Suprapubic skin (tissue), 3 donors: ENCODE results near the gene SSNA1.

Experiments used
- EP300 ChIP-seq: sonication (generic); formaldehyde crosslinking; IDR thresholded peaks from one replicate; pipeline ENCODE4 v1.6.1; 2017; ENCODE audit warnings: antibody characterized with exemption
- POLR2A ChIP-seq, 2 donors: fragments of 450-650 bp; IDR thresholded peaks; one replicate each; pipeline ENCODE4 v1.6.1; 2017; ENCODE audit warnings: antibody characterized with exemption in 2 of 2, mild to moderate bottlenecking in 2 of 2, moderate library complexity in 2 of 2
- TF ChIP-seq, protein P1 (sequence below), 2 donors: fragments of 200-600 bp in 1 of 2; fragments of 450-650 bp in 1 of 2; sonication (generic) in 1 of 2; IDR thresholded peaks; one replicate each; pipeline ENCODE4 v1.5.1; 2016 to 2019; ENCODE audit warnings: antibody characterized with exemption in 2 of 2, mild to moderate bottlenecking in 1 of 2, moderate library complexity in 1 of 2

DNA sequence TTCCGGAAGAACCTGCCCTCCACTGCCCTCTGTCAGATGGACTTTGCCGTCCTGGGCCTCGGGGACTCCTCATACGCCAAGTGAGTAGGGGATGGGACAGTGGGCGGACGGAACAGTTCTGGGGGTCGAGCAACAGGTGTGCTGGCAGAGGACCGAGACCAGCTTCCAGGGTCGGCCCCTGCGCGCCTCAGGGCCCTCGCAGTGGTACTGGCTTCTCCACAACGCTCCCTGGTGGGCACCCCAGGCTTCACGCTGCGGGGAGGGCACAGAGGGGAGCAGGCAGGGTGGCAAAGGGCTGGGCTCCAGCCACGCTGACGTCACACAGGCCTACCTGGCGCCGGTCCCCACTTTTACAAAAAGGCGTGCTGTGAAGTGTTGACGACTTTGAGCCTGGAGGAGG is 24.0 kb downstream of the SSNA1 start:
- TF ChIP-seq, protein P1, sequence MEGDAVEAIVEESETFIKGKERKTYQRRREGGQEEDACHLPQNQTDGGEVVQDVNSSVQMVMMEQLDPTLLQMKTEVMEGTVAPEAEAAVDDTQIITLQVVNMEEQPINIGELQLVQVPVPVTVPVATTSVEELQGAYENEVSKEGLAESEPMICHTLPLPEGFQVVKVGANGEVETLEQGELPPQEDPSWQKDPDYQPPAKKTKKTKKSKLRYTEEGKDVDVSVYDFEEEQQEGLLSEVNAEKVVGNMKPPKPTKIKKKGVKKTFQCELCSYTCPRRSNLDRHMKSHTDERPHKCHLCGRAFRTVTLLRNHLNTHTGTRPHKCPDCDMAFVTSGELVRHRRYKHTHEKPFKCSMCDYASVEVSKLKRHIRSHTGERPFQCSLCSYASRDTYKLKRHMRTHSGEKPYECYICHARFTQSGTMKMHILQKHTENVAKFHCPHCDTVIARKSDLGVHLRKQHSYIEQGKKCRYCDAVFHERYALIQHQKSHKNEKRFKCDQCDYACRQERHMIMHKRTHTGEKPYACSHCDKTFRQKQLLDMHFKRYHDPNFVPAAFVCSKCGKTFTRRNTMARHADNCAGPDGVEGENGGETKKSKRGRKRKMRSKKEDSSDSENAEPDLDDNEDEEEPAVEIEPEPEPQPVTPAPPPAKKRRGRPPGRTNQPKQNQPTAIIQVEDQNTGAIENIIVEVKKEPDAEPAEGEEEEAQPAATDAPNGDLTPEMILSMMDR (IDR thresholded peaks at IDR 0.05): no peak
- TF ChIP-seq POLR2A (IDR thresholded peaks at IDR 0.05) (no peak), EP300 (no peak)
